MCF 10A (cell line): ENCODE data around the gene STIM1. TPM values are rescaled to one million over a fixed set of nuclear protein-coding genes. Genes with fewer than 3 reads are reported as not detected.

Experiments
- BruUV-seq: library from RNA; stranded (reverse); fragments of 400-500 nt; replicated peaks from 2 replicates; lab custom pipeline; 2021; lab: Mats Ljungman, UMichigan
- CTCF ChIA-PET: fragments of 300-600 bp; sonication (Branson Sonifier 250); formaldehyde crosslinking; extraction: SDS; loops from one replicate; lab custom pipeline; 2021; ENCODE audit warnings: antibody characterized with exemption, inconsistent platforms; lab: Yijun Ruan, JAX
- POLR2A ChIA-PET: fragments of 300-600, 350-650 bp; sonication (Branson Sonifier 250); formaldehyde crosslinking; extraction: SDS; loops from one replicate; lab custom pipeline; 2020; ENCODE audit warnings: antibody characterized with exemption, inconsistent platforms; lab: Yijun Ruan, JAX
- DNase-seq: peaks from one replicate; pipeline ENCODE4 v3.0.0-alpha.2; 2018; ENCODE audit not compliant: unreplicated experiment
- H3K27ac Mint-ChIP-seq: one replicate; pipeline ENCODE4 v1.8.0; 2022; ENCODE audit warnings: mild to moderate bottlenecking, low read depth, mixed read lengths; ENCODE audit not compliant: unreplicated experiment
- H3K27me3 Mint-ChIP-seq: one replicate; pipeline ENCODE4 v1.8.0; 2022; ENCODE audit warnings: mixed read lengths; ENCODE audit not compliant: insufficient read depth, unreplicated experiment
- H3K36me3 Mint-ChIP-seq: one replicate; pipeline ENCODE4 v1.8.0; 2022; ENCODE audit warnings: mild to moderate bottlenecking, moderate library complexity, mixed read lengths; ENCODE audit not compliant: insufficient read depth, unreplicated experiment
- H3K4me1 Mint-ChIP-seq: one replicate; pipeline ENCODE4 v1.8.0; 2022; ENCODE audit warnings: mixed read lengths; ENCODE audit not compliant: insufficient read depth, unreplicated experiment
- H3K4me3 Mint-ChIP-seq: one replicate; pipeline ENCODE4 v1.8.0; 2022; ENCODE audit warnings: mild to moderate bottlenecking, moderate library complexity, mixed read lengths; ENCODE audit not compliant: unreplicated experiment
- H3K9me3 Mint-ChIP-seq: one replicate; pipeline ENCODE4 v1.8.0; 2022; ENCODE audit warnings: mixed read lengths; ENCODE audit not compliant: unreplicated experiment
- intact Hi-C: fragments of 100-400 bp; cut with micrococcal nuclease; formaldehyde crosslinking; loops from 2 replicates; pipeline ENCODE4 v1.14.1; 2022
- total RNA-seq: library from RNA; stranded (reverse); gene quantifications from 2 replicates; pipeline ENCODE4 v1.2.3, GENCODE V29; 2022
- TF ChIP-seq, protein P1 (sequence below): fragments of 200-600 bp; IDR thresholded peaks from one replicate; pipeline ENCODE4 v1.8.0; 2022; ENCODE audit warnings: antibody characterized with exemption, mild to moderate bottlenecking; ENCODE audit not compliant: unreplicated experiment

STIM1 gene
- total RNA-seq, 1 experiment from 2014 or later: 41.2 TPM

DNA sequence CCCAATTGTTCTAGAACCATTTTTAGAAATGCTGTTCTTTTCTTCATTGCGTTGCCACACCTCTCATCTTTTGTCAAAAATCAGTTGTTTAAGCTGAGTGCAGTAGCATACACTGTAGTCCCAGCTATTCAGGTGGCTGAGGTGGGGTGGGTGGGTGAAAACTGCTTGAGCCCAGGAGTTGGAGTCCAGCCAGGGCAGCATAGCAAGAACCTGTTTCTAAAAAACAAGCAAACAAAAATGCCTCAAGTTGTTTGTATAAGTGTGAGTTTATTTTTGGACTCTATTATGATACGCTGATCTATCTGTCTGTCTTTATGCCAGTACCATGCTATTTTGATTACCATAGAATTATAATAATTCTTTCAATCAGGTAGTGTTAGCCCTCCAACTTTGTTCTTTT, 176.6 kb downstream of the STIM1 start:
- H3K9me3 Mint-ChIP-seq: peaks cover 7% of the 10 kb centered on the region
- H3K4me3 Mint-ChIP-seq: no peak overlapping the region
- no peak overlapping the region for H3K27ac Mint-ChIP-seq
- no peaks in the 10 kb centered on the region for H3K36me3 Mint-ChIP-seq
- ChIA-PET POLR2A (no interaction called here), CTCF (interaction anchor here (0.7 kb wide), 1 partner anchor 56 kb away, joined by 3 read pairs; no protein-coding TSS in a partner anchor)
- no peak for DNase-seq
- BruUV-seq: no TSS peak
- no peaks in the 10 kb centered on the region for H3K27me3 Mint-ChIP-seq
- intact Hi-C loops: no loop called here
- no peaks in the 10 kb centered on the region for H3K4me1 Mint-ChIP-seq
- TF ChIP-seq, protein P1, sequence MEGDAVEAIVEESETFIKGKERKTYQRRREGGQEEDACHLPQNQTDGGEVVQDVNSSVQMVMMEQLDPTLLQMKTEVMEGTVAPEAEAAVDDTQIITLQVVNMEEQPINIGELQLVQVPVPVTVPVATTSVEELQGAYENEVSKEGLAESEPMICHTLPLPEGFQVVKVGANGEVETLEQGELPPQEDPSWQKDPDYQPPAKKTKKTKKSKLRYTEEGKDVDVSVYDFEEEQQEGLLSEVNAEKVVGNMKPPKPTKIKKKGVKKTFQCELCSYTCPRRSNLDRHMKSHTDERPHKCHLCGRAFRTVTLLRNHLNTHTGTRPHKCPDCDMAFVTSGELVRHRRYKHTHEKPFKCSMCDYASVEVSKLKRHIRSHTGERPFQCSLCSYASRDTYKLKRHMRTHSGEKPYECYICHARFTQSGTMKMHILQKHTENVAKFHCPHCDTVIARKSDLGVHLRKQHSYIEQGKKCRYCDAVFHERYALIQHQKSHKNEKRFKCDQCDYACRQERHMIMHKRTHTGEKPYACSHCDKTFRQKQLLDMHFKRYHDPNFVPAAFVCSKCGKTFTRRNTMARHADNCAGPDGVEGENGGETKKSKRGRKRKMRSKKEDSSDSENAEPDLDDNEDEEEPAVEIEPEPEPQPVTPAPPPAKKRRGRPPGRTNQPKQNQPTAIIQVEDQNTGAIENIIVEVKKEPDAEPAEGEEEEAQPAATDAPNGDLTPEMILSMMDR: no peak

DNA sequence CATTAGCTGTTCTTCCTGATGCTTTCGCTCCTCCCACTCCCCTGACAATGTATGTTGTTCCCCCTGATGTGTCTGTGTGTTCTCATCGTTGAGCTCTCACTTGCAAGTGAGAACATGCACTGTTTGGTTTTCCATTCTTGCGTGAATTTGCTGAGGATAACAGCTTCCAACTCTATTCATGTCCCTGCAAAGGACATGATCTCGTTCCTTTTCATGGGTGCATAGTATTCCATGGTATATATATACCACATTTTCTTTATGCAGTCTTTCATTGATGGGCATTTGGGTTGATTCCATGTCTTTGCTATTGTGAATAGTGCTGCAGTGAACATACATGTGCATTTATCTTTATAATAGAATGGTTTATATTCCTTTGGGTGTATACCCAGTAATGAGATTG, 180.5 kb downstream of the STIM1 start:
- CTCF ChIA-PET: interaction anchor here (0.7 kb wide), 1 partner anchor 37 kb away, joined by 3 read pairs; no protein-coding TSS in a partner anchor
- no peaks in the 10 kb centered on the region for H3K9me3 Mint-ChIP-seq
- POLR2A ChIA-PET: no interaction called here
- H3K4me1 Mint-ChIP-seq: no peaks in the 10 kb centered on the region
- TF ChIP-seq, protein P1: no peak
- H3K27me3 Mint-ChIP-seq: no peaks in the 10 kb centered on the region
- DNase-seq: no peak
- intact Hi-C loops: no loop called here
- H3K36me3 Mint-ChIP-seq: no peaks in the 10 kb centered on the region
- no peak overlapping the region for H3K27ac Mint-ChIP-seq
- no TSS peak for BruUV-seq
- no peak overlapping the region for H3K4me3 Mint-ChIP-seq

DNA sequence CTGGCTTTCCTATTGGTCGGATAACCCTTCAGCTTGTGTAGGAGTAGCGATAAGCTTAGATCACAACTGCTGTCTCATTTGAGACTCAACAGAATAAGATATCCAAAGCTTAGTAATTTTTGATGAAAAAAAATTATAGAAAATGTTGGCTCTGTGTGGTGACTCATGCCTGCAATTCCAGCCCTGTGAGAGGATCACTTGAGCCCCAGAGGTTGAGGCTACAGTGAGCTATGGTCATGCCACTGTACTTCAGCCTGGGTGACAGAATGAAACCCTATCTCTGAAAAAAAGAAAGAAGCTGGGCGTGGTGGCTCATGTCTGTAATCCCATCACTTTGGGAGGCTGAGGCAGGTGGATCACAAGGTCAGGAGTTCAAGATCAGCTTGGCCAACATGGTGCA, 183.5 kb downstream of the STIM1 start:
- H3K27ac Mint-ChIP-seq: no peak overlapping the region
- CTCF ChIA-PET: interaction anchor here (0.6 to 2.6 kb wide), 3 partner anchors 34 to 1017 kb away, joined by 3 to 13 read pairs (median 4); partner anchors contain the start of gene STIM1

DNA sequence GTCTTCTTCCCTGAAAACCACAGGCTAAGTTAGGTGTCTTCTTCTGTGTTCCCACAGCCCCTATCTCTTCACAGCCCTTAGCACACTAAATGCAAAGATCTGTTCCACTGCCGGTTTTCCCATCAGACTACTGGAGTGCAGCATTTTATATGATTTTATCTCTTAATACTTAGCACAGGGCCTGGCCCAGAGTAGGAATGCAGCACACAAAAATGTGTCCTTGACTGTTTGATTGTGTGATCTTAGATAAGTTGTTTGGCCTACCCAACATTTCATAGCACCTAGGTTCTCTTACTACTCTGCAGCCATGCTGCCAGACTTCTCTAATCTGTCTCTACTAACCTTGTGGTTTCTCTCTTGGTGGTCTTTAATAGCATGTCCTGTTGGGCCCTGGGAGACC, 185.0 kb downstream of the STIM1 start:
- H3K36me3 Mint-ChIP-seq: no peaks in the 10 kb centered on the region
- ChIA-PET POLR2A (no interaction called here), CTCF (interaction anchor here (0.8 to 2.9 kb wide), 2 partner anchors 11 to 199 kb away, joined by 5 to 10 read pairs; no protein-coding TSS in a partner anchor)
- no peak overlapping the region for H3K27ac Mint-ChIP-seq
- no peak for DNase-seq
- no TSS peak for BruUV-seq
- TF ChIP-seq, protein P1: no peak
- H3K27me3 Mint-ChIP-seq: no peaks in the 10 kb centered on the region
- peaks cover 18% of the 10 kb centered on the region for H3K4me1 Mint-ChIP-seq
- no peak overlapping the region for H3K4me3 Mint-ChIP-seq
- intact Hi-C loops: no loop called here
- no peaks in the 10 kb centered on the region for H3K9me3 Mint-ChIP-seq

More for the DNA sequence above, 183.5 kb downstream of the STIM1 start:
- BruUV-seq: no TSS peak
- TF ChIP-seq, protein P1: no peak
- no peaks in the 10 kb centered on the region for H3K9me3 Mint-ChIP-seq
- no peaks in the 10 kb centered on the region for H3K36me3 Mint-ChIP-seq
- intact Hi-C loops: no loop called here
- H3K4me1 Mint-ChIP-seq: peaks cover 4% of the 10 kb centered on the region
- POLR2A ChIA-PET: interaction anchor here (1.0 kb wide), 1 partner anchor 46 kb away, joined by 4 read pairs; no protein-coding TSS in a partner anchor
- H3K4me3 Mint-ChIP-seq: no peak overlapping the region
- DNase-seq: no peak
- no peaks in the 10 kb centered on the region for H3K27me3 Mint-ChIP-seq
